Measurements from ENCODE around the gene ARSG.

GRCh38 chr17:68320943-68321555 is 29.8 kb downstream of the ARSG start:
- TF ChIP-seq, protein P1, sequence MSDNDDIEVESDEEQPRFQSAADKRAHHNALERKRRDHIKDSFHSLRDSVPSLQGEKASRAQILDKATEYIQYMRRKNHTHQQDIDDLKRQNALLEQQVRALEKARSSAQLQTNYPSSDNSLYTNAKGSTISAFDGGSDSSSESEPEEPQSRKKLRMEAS (IDR thresholded peaks at IDR 0.05), result no peak
- TF ChIP-seq ZBTB7A (IDR thresholded peaks at IDR 0.05; ENCODE audit: low read depth) (no peak), CREB1 (IDR thresholded peaks at IDR 0.05; ENCODE audit: low read depth) (no peak), TAF1 (IDR thresholded peaks at IDR 0.05; ENCODE audit: low read depth) (no peak), RAD21 (IDR thresholded peaks at IDR 0.05; ENCODE audit: low read depth) (no peak), EP300 (IDR thresholded peaks at IDR 0.05; ENCODE audit: borderline replicate concordance) (no peak), CEBPB (IDR thresholded peaks at IDR 0.05) (no peak), EGR1 (IDR thresholded peaks at IDR 0.05) (no peak), TEAD4 (IDR thresholded peaks at IDR 0.05) (no peak), USF1 (IDR thresholded peaks at IDR 0.05) (no peak), TCF12 (IDR thresholded peaks at IDR 0.05; ENCODE audit: low read depth) (no peak), NFIC (IDR thresholded peaks at IDR 0.05) (no peak)
- TF ChIP-seq, protein P2, sequence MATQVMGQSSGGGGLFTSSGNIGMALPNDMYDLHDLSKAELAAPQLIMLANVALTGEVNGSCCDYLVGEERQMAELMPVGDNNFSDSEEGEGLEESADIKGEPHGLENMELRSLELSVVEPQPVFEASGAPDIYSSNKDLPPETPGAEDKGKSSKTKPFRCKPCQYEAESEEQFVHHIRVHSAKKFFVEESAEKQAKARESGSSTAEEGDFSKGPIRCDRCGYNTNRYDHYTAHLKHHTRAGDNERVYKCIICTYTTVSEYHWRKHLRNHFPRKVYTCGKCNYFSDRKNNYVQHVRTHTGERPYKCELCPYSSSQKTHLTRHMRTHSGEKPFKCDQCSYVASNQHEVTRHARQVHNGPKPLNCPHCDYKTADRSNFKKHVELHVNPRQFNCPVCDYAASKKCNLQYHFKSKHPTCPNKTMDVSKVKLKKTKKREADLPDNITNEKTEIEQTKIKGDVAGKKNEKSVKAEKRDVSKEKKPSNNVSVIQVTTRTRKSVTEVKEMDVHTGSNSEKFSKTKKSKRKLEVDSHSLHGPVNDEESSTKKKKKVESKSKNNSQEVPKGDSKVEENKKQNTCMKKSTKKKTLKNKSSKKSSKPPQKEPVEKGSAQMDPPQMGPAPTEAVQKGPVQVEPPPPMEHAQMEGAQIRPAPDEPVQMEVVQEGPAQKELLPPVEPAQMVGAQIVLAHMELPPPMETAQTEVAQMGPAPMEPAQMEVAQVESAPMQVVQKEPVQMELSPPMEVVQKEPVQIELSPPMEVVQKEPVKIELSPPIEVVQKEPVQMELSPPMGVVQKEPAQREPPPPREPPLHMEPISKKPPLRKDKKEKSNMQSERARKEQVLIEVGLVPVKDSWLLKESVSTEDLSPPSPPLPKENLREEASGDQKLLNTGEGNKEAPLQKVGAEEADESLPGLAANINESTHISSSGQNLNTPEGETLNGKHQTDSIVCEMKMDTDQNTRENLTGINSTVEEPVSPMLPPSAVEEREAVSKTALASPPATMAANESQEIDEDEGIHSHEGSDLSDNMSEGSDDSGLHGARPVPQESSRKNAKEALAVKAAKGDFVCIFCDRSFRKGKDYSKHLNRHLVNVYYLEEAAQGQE (IDR thresholded peaks at IDR 0.05; ENCODE audit: low read depth), result no peak
